Middle frontal gyrus (tissue), 1 donor: ENCODE data around the gene SLC25A15.
"Not testable (repeated sequence)": the region's sequence is repeated elsewhere in the genome, so short reads cannot be mapped to it uniquely, and the experiment has no call there.

Experiments used
- DNase-seq: peaks from one replicate; pipeline ENCODE4 v3.0.0-alpha.2; 2015; ENCODE audit warnings: low spot score; ENCODE audit errors: extremely low spot score

Gene SLC25A15

GRCh38 chr13:40812724-40813445 lies 23.5 kb downstream of the SLC25A15 start:
- DNase-seq: no peak

DNA sequence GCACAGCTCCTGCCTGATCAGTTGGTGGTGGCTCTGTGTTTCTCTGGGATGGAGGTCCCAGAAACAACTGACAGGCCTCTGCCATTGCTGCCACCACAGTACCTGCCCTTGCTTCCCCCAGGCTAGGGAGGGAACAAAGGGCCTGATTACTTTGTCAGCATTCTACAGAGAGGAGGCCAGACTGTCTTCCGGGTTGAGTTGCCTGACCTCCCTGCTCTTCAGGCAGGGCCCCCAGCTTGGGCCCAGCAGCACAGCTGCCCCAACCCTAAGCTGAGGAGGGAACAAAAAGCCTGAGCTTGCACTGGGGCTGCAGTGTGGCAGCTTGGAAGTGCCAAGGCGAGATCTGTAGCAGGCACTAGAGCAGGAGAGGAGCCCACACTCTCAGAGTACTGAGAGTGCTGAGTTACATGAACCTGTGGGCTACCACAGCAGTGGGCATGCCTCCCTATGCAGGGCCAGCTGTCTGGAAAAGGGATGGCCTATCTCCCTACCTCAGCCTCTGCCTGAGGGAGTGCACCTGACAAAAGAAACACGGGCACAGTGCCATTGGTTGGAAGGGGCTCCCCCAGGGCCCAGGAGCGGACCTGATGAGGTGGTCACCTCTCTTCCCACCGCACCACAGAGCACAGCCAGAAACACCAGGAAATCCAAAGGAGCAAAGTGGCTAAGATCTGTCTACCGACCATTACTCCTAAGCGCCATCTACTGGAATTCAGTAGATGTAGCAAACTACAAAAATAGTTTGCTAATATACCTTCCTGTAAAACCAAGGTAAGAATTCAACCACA lies 24.4 kb downstream of the SLC25A15 start:
- no peak for DNase-seq

- no peak for DNase-seq
These were observed 25.4 kb downstream of the SLC25A15 start for GRCh38 chr13:40814803-40815202.

- DNase-seq: no peak
These were observed 29.5 kb downstream of the SLC25A15 start for GRCh38 chr13:40818926-40819325.

GRCh38 chr13:40819797-40820315 lies 30.4 kb downstream of the SLC25A15 start:
- no peak for DNase-seq

- DNase-seq: not testable (repeated sequence)
These were observed 50.3 kb downstream of the SLC25A15 start for GRCh38 chr13:40839725-40840124.

DNA sequence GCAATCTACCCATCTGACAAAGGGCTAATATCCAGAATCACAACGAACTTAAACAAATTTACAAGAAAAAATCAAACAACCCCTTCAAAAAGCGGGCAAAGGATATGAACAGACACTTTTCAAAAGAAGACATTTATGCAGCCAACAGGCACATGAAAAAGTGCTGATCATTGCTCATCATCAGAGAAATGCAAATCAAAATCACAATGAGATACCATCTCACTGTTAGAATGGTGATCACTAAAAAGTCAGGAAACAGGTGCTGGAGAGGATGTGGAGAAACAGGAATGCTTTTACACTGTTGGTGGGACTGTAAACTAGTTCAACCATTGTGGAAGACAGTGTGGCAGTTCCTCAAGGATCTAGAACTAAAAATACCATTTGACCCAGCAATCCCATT lies 51.5 kb downstream of the SLC25A15 start:
- not testable (repeated sequence) for DNase-seq
